Cardiac fibroblast (primary cell): ENCODE data around the gene NDOR1.
A peak's percentile ranks its signal among the peaks of the same experiment; 100 is the strongest.

Experiments
- DNase-seq, 2 donors: peaks; one replicate each; pipeline versions ENCODE4 v3.0.0 to v3.0.0-alpha.2; 2010; ENCODE audit warnings: low read depth in 2 of 2
- H3K4me3 ChIP-seq, 2 donors: replicated peaks in 1 of 2; 1 replicate in 1 of 2; 2 replicates in 1 of 2; pipeline ENCODE4 v1.5.1; 2011; ENCODE audit warnings: low read depth in 2 of 2, low read length in 2 of 2, mild to moderate bottlenecking in 2 of 2, moderate library complexity in 1 of 2
- CTCF ChIP-seq: IDR thresholded peaks from one replicate; pipeline ENCODE4 v1.5.1; 2011; ENCODE audit warnings: low read depth, mild to moderate bottlenecking, low read length, inconsistent platforms

NDOR1 gene

GRCh38 chr9:137189297-137190295 is 15.9 kb upstream of the NDOR1 start:
- TF ChIP-seq CTCF, result no peak
- DNase-seq, result no peak
- H3K4me3 ChIP-seq, result peak overlapping the region; percentile 95 to 99

- DNase-seq, result no peak
- no peak overlapping the region for H3K4me3 ChIP-seq
- no peak for TF ChIP-seq CTCF
Observed at GRCh38 chr9:137190315-137190856, 15.1 kb upstream of the NDOR1 start.

- no peak overlapping the region for H3K4me3 ChIP-seq
- TF ChIP-seq CTCF, result no peak
- DNase-seq, result no peak
Observed at GRCh38 chr9:137191245-137191644, 14.3 kb upstream of the NDOR1 start.

- DNase-seq, result no peak
- no peak for TF ChIP-seq CTCF
- H3K4me3 ChIP-seq, result no peak overlapping the region
Observed at GRCh38 chr9:137191691-137192447, 13.6 kb upstream of the NDOR1 start.

GRCh38 chr9:137192448-137192780 is 13.1 kb upstream of the NDOR1 start:
- DNase-seq, result no peak
- H3K4me3 ChIP-seq, result no peak overlapping the region
- no peak for TF ChIP-seq CTCF

GRCh38 chr9:137192859-137193258 is 12.6 kb upstream of the NDOR1 start:
- DNase-seq, result no peak
- no peak overlapping the region for H3K4me3 ChIP-seq
- no peak for TF ChIP-seq CTCF
